ENCODE data around the gene ABCD2. TPM values are rescaled to one million over a fixed set of nuclear protein-coding genes. Genes with fewer than 3 reads are reported as not detected.
A peak's percentile ranks its signal among the peaks of the same experiment; 100 is the strongest.

The ABCD2 gene
- total and polyA plus RNA-seq, 2 of the 4 experiments (the other 2 are of a cell fraction) = not detected

- no peak for TF ChIP-seq CTCF (conservative IDR thresholded peaks at IDR 0.05; ENCODE audit: low read depth, low read length)
Measured at GRCh38 chr12:39620659-39621658, 1.4 kb upstream of the ABCD2 start (continued).

- POLR2A ChIA-PET (ENCODE audit: unreplicated experiment) = no interaction called here
- Histone ChIP-seq H3K4me3 (ENCODE audit: insufficient read depth, low read depth, low read length) (peak overlapping the region; percentile 45; the same call in 1 of the 2 replicates), H3K27ac (ENCODE audit: insufficient read depth, low read length) (no peak overlapping the region), H3K4me2 (ENCODE audit: low read depth, low read length) (peak overlapping the region; percentile 69), H3K9me3 (ENCODE audit: control insufficient read depth, insufficient read depth, low read length) (no peaks in the 10 kb centered on the region), H4K5ac (ENCODE audit: low read depth, low read length) (no peak overlapping the region), H3K14ac (replicated peaks; ENCODE audit: low read depth, low read length) (no peak overlapping the region), H3K27me3 (ENCODE audit: control insufficient read depth, insufficient read depth, low read length) (no peaks in the 10 kb centered on the region), H3K36me3 (ENCODE audit: control insufficient read depth, insufficient read depth, low read length) (no peaks in the 10 kb centered on the region), H2AFZ (replicated peaks; ENCODE audit: low read length, poor library complexity) (peak overlapping the region; percentile 80), H2BK15ac (ENCODE audit: low read depth, low read length) (no peak overlapping the region), H2BK5ac (ENCODE audit: low read depth, low read length, poor library complexity, severe bottlenecking) (no peak overlapping the region), H3K4me1 (ENCODE audit: control insufficient read depth, insufficient read depth, low read length) (no peaks in the 10 kb centered on the region), H4K20me1 (ENCODE audit: insufficient read depth, low read length) (no peaks in the 10 kb centered on the region), H2AK9ac (replicated peaks; ENCODE audit: low read depth, low read length, poor library complexity) (no peak overlapping the region), H3K18ac (ENCODE audit: low read depth, low read length) (no peak overlapping the region), H3K23ac (ENCODE audit: low read depth, low read length) (no peak overlapping the region), H3K4ac (ENCODE audit: low read depth, low read length) (no peak overlapping the region), H2AK5ac (ENCODE audit: low read depth, low read length) (no peak overlapping the region), H4K8ac (ENCODE audit: low read depth in 2 of 2, low read length in 2 of 2) (no peak overlapping the region), H3K9me1 (ENCODE audit: insufficient read depth, low read length) (no peaks in the 10 kb centered on the region), H4K91ac (ENCODE audit: insufficient read depth, low read depth, low read length) (no peak overlapping the region), H2BK120ac (ENCODE audit: low read depth, low read length) (no peak overlapping the region), H2BK20ac (ENCODE audit: low read depth, low read length) (no peak overlapping the region), H3K56ac (ENCODE audit: extremely low read depth, insufficient read depth, low read length) (no peak overlapping the region), H3K79me1 (ENCODE audit: low read depth in 1 of 2, low read length in 2 of 2) (no peaks in the 10 kb centered on the region), H3K9ac (ENCODE audit: low read depth, low read length) (no peak overlapping the region)
- CTCF ChIA-PET = no interaction called here
- dilution Hi-C loops (cut with HindIII; ENCODE audit: low sequenced_read_pairs, unreplicated experiment) = no loop called here
- no peak for DNase-seq
- no TSS peak for BruUV-seq (replicated peaks)
- no peak; the same call in 1 of the 2 replicates for ATAC-seq (ENCODE audit: low read depth)
- WGBS, 2 experiments (ENCODE audit: extremely low coverage in 2 of 2, insufficient read length in 1 of 2) = 40% methylated on average over 1 of the region's 10 CpGs; no CpG with 5 or more reads in 1 of the 2 experiments
- intact Hi-C loops (cut with micrococcal nuclease) = no loop called here
- no peak for TF ChIP-seq MAZ (IDR thresholded peaks at IDR 0.05; ENCODE audit: borderline replicate concordance, low read depth, low read length)
- no peak for TF ChIP-seq MAFK (IDR thresholded peaks at IDR 0.05; ENCODE audit: low read depth, low read length)
- no peak for TF ChIP-seq CEBPB (IDR thresholded peaks at IDR 0.05; ENCODE audit: low read depth, low read length)
- no peak for TF ChIP-seq RFX5 (IDR thresholded peaks at IDR 0.05; ENCODE audit: low read depth, low read length)
- in situ Hi-C loops (cut with MboI; ENCODE audit: low sequenced_read_pairs) = loop anchor here (25.0 kb wide), 1 partner anchor 307 kb away; no protein-coding TSS in a partner anchor
Measured at GRCh38 chr12:39619316-39619659, 315 bp downstream of the ABCD2 start.
